Kidney (tissue), 14 donors: ENCODE data around the gene TTLL8. TPM values are rescaled to one million over a fixed set of nuclear protein-coding genes. Genes with fewer than 3 reads are reported as not detected.

Experiments
- DNase-seq, 5 donors: peaks; one replicate each; pipeline ENCODE4 v3.0.0-alpha.2; 2013 to 2020
- FAIRE-seq: peaks from 2 replicates; lab custom pipeline; 2012; peaks lifted over from hg19 to GRCh38; lab: Jason Lieb, UNC
- H3K27ac ChIP-seq, 2 donors: one replicate each; pipeline ENCODE4 v1.7.0; 2013; ENCODE audit warnings: low read depth in 2 of 2, low read length in 2 of 2, inconsistent platforms in 1 of 2
- H3K27me3 ChIP-seq: one replicate; pipeline ENCODE4 v1.7.1; 2013; ENCODE audit warnings: low read length, inconsistent platforms; ENCODE audit not compliant: control insufficient read depth, insufficient read depth
- H3K36me3 ChIP-seq, 3 donors: one replicate each; pipeline versions ENCODE4 v1.7.0 to v1.7.1; 2013; ENCODE audit warnings: low read length in 3 of 3, control low read depth in 1 of 3, inconsistent platforms in 1 of 3; ENCODE audit not compliant: insufficient read depth in 3 of 3, control insufficient read depth in 2 of 3
- H3K4me1 ChIP-seq, 3 donors: one replicate each; pipeline versions ENCODE4 v1.7.0 to v1.7.1; 2013; ENCODE audit warnings: low read length in 3 of 3, inconsistent platforms in 1 of 3, low read depth in 1 of 3; ENCODE audit not compliant: control insufficient read depth in 2 of 3, insufficient read depth in 2 of 3
- H3K4me3 ChIP-seq, 3 donors: one replicate each; pipeline versions ENCODE4 v1.7.0 to v1.8.1; 2013; ENCODE audit warnings: low read length in 3 of 3, control low read depth in 1 of 3, inconsistent platforms in 1 of 3
- H3K9ac ChIP-seq, 3 donors: one replicate each; pipeline versions ENCODE4 v1.7.0 to v1.7.1; 2013; ENCODE audit warnings: low read length in 3 of 3, control low read depth in 1 of 3, inconsistent platforms in 1 of 3
- H3K9me3 ChIP-seq, 3 donors: one replicate each; pipeline versions ENCODE4 v1.7.0 to v1.7.1; 2013; ENCODE audit warnings: low read length in 3 of 3, control low read depth in 1 of 3, inconsistent platforms in 1 of 3; ENCODE audit not compliant: control insufficient read depth in 2 of 3, insufficient read depth in 1 of 3
- intact Hi-C: fragments of 100-400 bp; cut with DNase I; formaldehyde crosslinking; loops from one replicate; pipeline ENCODE4 v1.11.1; 2022
- polyA plus RNA-seq: library from polyadenylated mRNA; stranded (reverse); fragments of 350-450 nt; fragmentation: Illumina TruSeq; extraction: RNeasy Lipid Tissue Mini Kit (QIAGEN cat#74804); gene quantifications from one replicate; pipeline ENCODE4 v1.2.3, GENCODE V29; 2014; ENCODE audit warnings: low read depth, low replicate concordance; ENCODE audit not compliant: insufficient read depth
- total RNA-seq: library from RNA; stranded (reverse); fragmentation: NEBNext Ultra II Directional; extraction: Animal tissue kit (Norgen Biotek cat#: 25700); gene quantifications from one replicate; pipeline ENCODE4 v1.2.1, GENCODE V29; 2021
- TF ChIP-seq, protein P1 (sequence below): IDR thresholded peaks from 3 replicates; pipeline ENCODE4 v1.5.1; 2012; ENCODE audit warnings: mild to moderate bottlenecking, moderate library complexity, borderline replicate concordance; ENCODE audit not compliant: insufficient read depth; ENCODE audit errors: extremely low read depth
- donor health status: control.
- donor health status: control.
- donor health status: control.
- donor health status: control.
- donor health status: control.
- donor health status: DM: yes; HTN: yes; CAD: no.
- donor health status: Normal renal cell carcinoma (clear cell type).

TTLL8 gene
- total and polyA plus RNA-seq, 2 donors from 2014 or later, result not detected

DNA sequence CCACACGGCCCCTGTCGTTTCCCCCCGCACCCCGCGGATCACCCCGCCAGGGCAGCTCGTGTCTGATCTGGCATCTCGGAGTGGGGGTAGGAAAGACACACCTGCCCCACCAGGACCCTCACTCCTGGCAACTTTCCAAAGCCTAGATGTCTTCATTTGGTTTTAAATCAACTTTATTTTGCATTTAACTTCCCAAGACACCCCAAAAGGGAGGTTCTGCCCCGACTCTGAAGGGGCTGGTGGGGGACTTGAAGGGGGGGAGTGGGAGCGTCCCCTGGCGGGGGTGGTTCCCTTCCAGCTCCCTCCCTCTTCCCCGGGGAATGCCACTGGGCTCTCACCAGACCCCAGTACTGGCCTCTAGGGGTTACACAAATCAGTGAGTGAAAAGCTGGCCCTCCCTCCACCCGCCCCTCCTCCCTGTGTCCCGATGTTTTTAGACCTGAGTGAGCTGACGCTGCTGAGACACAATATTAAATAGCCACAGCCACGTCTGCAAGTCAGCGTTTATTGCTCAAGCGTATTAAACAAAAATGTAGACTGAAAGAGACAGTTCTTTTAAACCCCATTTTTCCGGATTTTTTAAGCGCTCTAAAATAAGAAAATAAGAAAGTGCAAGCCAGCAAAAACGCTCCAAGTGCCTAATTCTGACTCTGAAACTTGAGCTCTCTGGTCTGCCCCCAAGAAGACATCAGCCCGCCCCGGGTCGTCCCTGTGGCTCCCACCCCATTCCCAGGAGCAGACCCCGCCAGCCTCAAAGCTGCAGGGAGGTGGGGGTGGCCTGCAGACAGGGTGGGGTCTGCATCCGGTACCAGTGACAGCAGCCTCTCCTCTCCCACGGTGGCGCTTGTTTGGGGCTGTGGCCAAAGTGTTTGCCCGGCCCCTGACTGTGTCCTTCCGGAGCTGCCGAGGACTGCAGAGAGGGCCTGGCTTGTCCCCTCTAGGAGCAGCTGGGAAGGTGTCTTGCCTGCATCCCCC lies 1.1 kb upstream of the TTLL8 start:
- H3K4me3 ChIP-seq, result no peak overlapping the region
- no peaks in the 10 kb centered on the region for H3K9me3 ChIP-seq
- H3K27me3 ChIP-seq, result no peaks in the 10 kb centered on the region
- H3K4me1 ChIP-seq, result peaks cover 0 to 2% (median 0%) of the 10 kb centered on the region in 3 donors
- TF ChIP-seq, protein P1, sequence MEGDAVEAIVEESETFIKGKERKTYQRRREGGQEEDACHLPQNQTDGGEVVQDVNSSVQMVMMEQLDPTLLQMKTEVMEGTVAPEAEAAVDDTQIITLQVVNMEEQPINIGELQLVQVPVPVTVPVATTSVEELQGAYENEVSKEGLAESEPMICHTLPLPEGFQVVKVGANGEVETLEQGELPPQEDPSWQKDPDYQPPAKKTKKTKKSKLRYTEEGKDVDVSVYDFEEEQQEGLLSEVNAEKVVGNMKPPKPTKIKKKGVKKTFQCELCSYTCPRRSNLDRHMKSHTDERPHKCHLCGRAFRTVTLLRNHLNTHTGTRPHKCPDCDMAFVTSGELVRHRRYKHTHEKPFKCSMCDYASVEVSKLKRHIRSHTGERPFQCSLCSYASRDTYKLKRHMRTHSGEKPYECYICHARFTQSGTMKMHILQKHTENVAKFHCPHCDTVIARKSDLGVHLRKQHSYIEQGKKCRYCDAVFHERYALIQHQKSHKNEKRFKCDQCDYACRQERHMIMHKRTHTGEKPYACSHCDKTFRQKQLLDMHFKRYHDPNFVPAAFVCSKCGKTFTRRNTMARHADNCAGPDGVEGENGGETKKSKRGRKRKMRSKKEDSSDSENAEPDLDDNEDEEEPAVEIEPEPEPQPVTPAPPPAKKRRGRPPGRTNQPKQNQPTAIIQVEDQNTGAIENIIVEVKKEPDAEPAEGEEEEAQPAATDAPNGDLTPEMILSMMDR, result no peak
- intact Hi-C loops, result no loop called here
- no peak overlapping the region for H3K9ac ChIP-seq
- DNase-seq (peak; percentile 56 to 83 (median 63)), FAIRE-seq (no peak)
- no peaks in the 10 kb centered on the region for H3K36me3 ChIP-seq
- no peak overlapping the region for H3K27ac ChIP-seq

DNA sequence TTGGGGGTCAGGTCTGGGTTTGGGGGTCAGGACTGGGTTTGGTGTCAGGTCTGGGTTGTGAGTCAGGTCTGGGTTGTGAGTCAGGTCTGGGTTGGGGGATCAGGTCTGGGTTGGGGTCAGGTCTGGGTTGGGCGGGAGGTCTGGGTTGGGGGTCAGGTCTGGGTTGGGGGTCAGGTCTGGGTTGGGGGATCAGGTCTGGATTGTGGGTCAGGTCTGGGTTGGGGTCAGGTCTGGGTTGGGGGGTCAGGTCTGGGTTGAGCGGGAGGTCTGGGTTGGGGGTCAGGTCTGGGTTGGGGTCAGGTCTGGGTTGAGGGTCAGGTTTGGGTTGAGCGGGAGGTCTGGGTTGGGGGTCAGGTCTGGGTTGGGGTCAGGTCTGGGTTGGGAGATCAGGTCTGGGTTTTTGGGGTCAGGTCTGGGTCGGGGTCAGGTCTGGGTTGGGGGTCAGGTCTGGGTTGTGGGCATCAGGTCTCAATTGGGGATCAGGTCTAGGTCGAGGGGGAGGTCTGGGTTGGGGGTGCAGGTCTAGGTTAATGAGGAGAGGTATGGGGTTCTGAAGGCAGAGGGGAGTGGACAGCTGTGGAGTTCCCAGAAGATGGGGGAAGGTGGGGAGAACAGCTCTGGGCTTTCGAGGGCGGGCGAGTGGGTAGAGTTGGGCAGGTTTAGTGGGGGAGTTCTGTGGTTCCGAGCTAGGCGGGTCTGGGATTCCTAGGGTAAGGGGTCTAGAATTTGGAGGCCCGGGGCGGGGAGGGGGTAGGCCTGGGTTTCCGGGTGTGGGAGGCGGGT lies 629 bp downstream of the TTLL8 start:
- H3K9me3 ChIP-seq, result no peaks in the 10 kb centered on the region
- no peak overlapping the region for H3K4me3 ChIP-seq
- no peaks in the 10 kb centered on the region for H3K36me3 ChIP-seq
- no peaks in the 10 kb centered on the region for H3K27me3 ChIP-seq
- H3K9ac ChIP-seq, result no peak overlapping the region
- DNase-seq (peak in 2 of 5 donors; percentile 63 to 87), FAIRE-seq (no peak)
- TF ChIP-seq, protein P1, result no peak
- no peak overlapping the region for H3K27ac ChIP-seq
- peaks cover 0 to 2% (median 0%) of the 10 kb centered on the region in 3 donors for H3K4me1 ChIP-seq
- intact Hi-C loops, result no loop called here

DNA sequence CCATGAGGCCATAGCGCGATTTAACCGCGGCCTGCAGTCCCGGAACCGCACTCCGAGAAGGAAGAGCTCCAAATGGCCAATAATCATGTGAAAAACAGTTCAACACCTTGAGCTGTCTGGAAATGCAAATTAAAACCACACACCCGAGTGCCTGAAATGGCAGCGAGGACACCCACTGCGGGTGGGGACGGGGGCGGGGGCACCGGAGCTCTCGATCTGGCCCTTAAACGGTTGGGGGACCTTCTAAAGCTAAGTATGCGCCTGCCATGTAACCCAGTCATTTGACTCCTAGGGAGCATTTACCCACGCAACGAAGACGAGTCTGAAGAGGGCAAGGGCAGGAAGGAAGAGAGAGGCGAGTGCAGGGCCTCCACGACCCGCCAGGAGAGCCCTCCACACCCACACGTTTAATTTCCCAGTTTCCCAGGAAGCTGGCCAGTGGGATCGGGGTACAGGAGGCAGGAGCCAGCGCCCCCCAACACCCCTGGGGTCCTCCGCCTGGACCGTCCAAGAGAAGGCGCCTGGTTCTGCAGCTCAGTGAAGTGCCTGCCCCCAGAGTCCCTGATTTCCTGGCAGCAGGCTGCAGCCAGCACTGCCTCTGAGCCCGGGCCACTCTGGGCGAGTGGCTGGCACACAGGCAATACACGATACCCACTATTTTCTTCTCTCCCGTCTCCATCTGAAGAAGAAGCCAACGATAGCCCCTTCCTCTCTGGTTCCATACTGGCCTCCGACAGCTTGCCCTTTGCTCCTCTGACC lies 1.7 kb downstream of the TTLL8 start:
- peak in 1 of 5 donors; percentile 45 for DNase-seq
- no peaks in the 10 kb centered on the region for H3K27me3 ChIP-seq
- intact Hi-C loops, result no loop called here

More for the DNA sequence above, 1.7 kb downstream of the TTLL8 start:
- TF ChIP-seq, protein P1, result no peak
- Histone ChIP-seq H3K9ac (no peak overlapping the region), H3K4me1 (peaks cover 0 to 2% (median 0%) of the 10 kb centered on the region in 3 donors), H3K9me3 (no peaks in the 10 kb centered on the region), H3K36me3 (no peaks in the 10 kb centered on the region), H3K4me3 (no peak overlapping the region), H3K27ac (no peak overlapping the region)
- FAIRE-seq, result no peak
